ENCODE results near the gene SH3BGRL3.

SH3BGRL3 gene

GRCh38 chr1:26282401-26282918 is 2.6 kb downstream of the SH3BGRL3 start:
- FAIRE-seq = no peak
- no peak for TF ChIP-seq CTCF (IDR thresholded peaks at IDR 0.05; ENCODE audit: insufficient read depth, missing control alignments)
- DNase-seq (ENCODE audit: insufficient read length, low spot score) = no peak

GRCh38 chr1:26283279-26283853 is 3.5 kb downstream of the SH3BGRL3 start:
- DNase-seq (ENCODE audit: insufficient read length, low spot score) = no peak
- no peak for TF ChIP-seq CTCF (IDR thresholded peaks at IDR 0.05; ENCODE audit: insufficient read depth, missing control alignments)
- FAIRE-seq = no peak

GRCh38 chr1:26283871-26284596 is 4.1 kb downstream of the SH3BGRL3 start:
- DNase-seq (ENCODE audit: insufficient read length, low spot score) (no peak), FAIRE-seq (no peak)
- TF ChIP-seq CTCF (IDR thresholded peaks at IDR 0.05; ENCODE audit: insufficient read depth, missing control alignments) = no peak

GRCh38 chr1:26284597-26285347 is 4.9 kb downstream of the SH3BGRL3 start:
- peak; percentile 60 for TF ChIP-seq CTCF (IDR thresholded peaks at IDR 0.05; ENCODE audit: insufficient read depth, missing control alignments)
- peak; percentile 56 for DNase-seq (ENCODE audit: insufficient read length, low spot score)
- no peak for FAIRE-seq

- TF ChIP-seq CTCF (IDR thresholded peaks at IDR 0.05; ENCODE audit: insufficient read depth, missing control alignments) = peak; percentile 39
- FAIRE-seq (no peak), DNase-seq (ENCODE audit: insufficient read length, low spot score) (no peak)
Measured at GRCh38 chr1:26285366-26286063, 5.6 kb downstream of the SH3BGRL3 start.

- TF ChIP-seq CTCF (IDR thresholded peaks at IDR 0.05; ENCODE audit: insufficient read depth, missing control alignments) = no peak
- FAIRE-seq (no peak), DNase-seq (ENCODE audit: insufficient read length, low spot score) (no peak)
Measured at GRCh38 chr1:26286064-26286416, 6.2 kb downstream of the SH3BGRL3 start.
